SU-DHL-6 (cell line): Measurements from ENCODE around the gene RNF217.

Experiments used
- CTCF ChIP-seq: fragments of 200-600 bp; sonication (generic); IDR thresholded peaks from one replicate; pipeline ENCODE4 v1.5.1; 2017; ENCODE audit warnings: antibody characterized with exemption, mild to moderate bottlenecking, low read length, moderate library complexity; ENCODE audit not compliant: insufficient read depth, poor library complexity, severe bottlenecking
- EZH2phosphoT487 ChIP-seq: fragments of 200-600 bp; sonication (generic), shearing (Covaris generic); conservative IDR thresholded peaks from 2 replicates; pipeline ENCODE4 v1.6.1; 2018; ENCODE audit warnings: mild to moderate bottlenecking, antibody characterized with exemption, low read length, moderate library complexity, mixed read lengths

GRCh38 chr6:125027287-125027686, 65.0 kb downstream of the RNF217 start:
- TF ChIP-seq CTCF (no peak), EZH2phosphoT487 (no peak)
